Neural cell (in vitro differentiated cells): ENCODE results near the gene HS6ST2.

Source experiments
- CTCF ChIP-seq: fragments of 450-650 bp; IDR thresholded peaks from 2 replicates; pipeline ENCODE4 v1.5.1; 2014; ENCODE audit warnings: antibody characterized with exemption, mild to moderate bottlenecking, moderate library complexity; ENCODE audit not compliant: poor library complexity, severe bottlenecking
- EP300 ChIP-seq: fragments of 450-650 bp; conservative IDR thresholded peaks from 2 replicates; pipeline ENCODE4 v1.6.1; 2014; ENCODE audit warnings: antibody characterized with exemption, mild to moderate bottlenecking, moderate library complexity; ENCODE audit not compliant: poor library complexity, severe bottlenecking
- EZH2 ChIP-seq: fragments of 200-600, 300-800 bp; shearing (Covaris generic), sonication (generic); IDR thresholded peaks from 2 replicates; pipeline ENCODE4 v1.6.1; 2014; ENCODE audit warnings: antibody characterized with exemption, low read length, borderline replicate concordance, mild to moderate bottlenecking; ENCODE audit not compliant: insufficient read depth, poor library complexity, severe bottlenecking
- MXI1 ChIP-seq: fragments of 450-650 bp; conservative IDR thresholded peaks from 2 replicates; pipeline ENCODE4 v1.6.1; 2014; ENCODE audit warnings: antibody characterized with exemption, mild to moderate bottlenecking; ENCODE audit not compliant: poor library complexity, severe bottlenecking
- POLR2AphosphoS5 ChIP-seq: IDR thresholded peaks from 2 replicates; pipeline ENCODE4 v1.6.1; 2012
- RAD21 ChIP-seq: fragments of 450-650 bp; conservative IDR thresholded peaks from 2 replicates; pipeline ENCODE4 v1.6.1; 2014; ENCODE audit warnings: antibody characterized with exemption, mild to moderate bottlenecking, moderate library complexity
- REST ChIP-seq: IDR thresholded peaks from 2 replicates; pipeline ENCODE4 v1.6.1; 2012; ENCODE audit warnings: borderline replicate concordance
- SMC3 ChIP-seq: fragments of 450-650 bp; conservative IDR thresholded peaks from 2 replicates; pipeline ENCODE4 v1.6.1; 2014; ENCODE audit warnings: antibody characterized with exemption, mild to moderate bottlenecking, moderate library complexity; ENCODE audit not compliant: poor library complexity
- TAF1 ChIP-seq: IDR thresholded peaks from 2 replicates; pipeline ENCODE4 v1.6.1; 2012; ENCODE audit warnings: low read depth

DNA sequence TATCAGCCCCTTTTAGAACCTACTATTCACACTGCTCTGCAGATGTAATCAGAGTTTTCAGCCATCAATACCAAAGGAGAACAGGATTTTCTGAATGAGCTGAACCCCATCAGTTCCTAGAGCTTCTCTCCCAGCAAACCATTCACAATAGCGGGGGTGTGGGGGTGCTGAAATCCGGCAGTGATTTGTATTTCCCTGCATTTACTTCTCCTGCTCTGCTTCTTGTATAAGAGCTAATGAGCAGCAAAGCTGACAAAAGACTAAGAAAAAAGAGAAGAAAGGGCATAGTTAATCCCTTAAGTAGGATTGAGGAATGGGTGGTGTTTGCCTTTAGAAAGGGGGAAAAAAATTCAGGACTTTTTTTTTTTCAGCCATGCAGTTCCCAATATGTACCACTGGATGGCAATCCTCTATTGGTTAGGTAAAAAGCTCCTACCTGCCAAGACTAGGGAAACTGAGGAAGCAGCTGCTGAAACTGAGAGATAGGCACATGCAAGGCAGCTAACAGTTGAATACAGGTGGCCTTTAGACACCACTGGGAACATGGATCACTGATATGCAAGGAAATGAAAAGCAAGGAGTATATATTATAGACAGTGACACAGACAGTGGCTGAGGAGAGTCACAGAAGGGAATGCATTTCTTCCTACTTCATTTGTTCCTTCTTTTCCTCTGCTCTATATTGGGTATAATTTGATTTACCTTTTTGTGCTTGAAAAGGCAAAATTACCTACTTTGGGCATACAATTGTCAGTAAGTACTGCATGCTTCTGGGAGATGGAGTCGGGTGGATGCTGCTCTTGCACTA is 217.9 kb downstream of the HS6ST2 start:
- TF ChIP-seq REST (no peak), POLR2AphosphoS5 (no peak), CTCF (peak; percentile 79), SMC3 (peak; percentile 77), EZH2 (no peak), EP300 (no peak), RAD21 (peak; percentile 77), TAF1 (no peak), MXI1 (no peak)
